ENCODE measurements around the gene CTDSP2. TPM values are rescaled to one million over a fixed set of nuclear protein-coding genes. Genes with fewer than 3 reads are reported as not detected.

Gene CTDSP2
- total and polyA plus RNA-seq, 2 of the 8 experiments (the other 6 are each of a cell fraction or from before 2014, with no cell fraction given) = 71.3 to 91.7 TPM

GRCh38 chr12:57775563-57776246 is 70.8 kb downstream of the CTDSP2 start:
- H4K5ac ChIP-seq (ENCODE audit: insufficient read length, low read depth, low read length) = no peak overlapping the region
- H2BK20ac ChIP-seq (ENCODE audit: low read length) = no peak overlapping the region
- H3K27ac ChIP-seq (ENCODE audit: low read depth, low read length) = no peak overlapping the region
- H3K18ac ChIP-seq (ENCODE audit: extremely low read depth, low read length) = no peak overlapping the region
- FAIRE-seq (no peak), DNase-seq (ENCODE audit: low read depth in 1 of 2, low spot score in 2 of 2) (no peak)
- H3K4me3 ChIP-seq (ENCODE audit: extremely low read depth in 1 of 4, insufficient read depth in 2 of 4, low read depth in 3 of 4, low read length in 4 of 4) = no peak overlapping the region
- no peaks in the 10 kb centered on the region for H3K9me3 ChIP-seq (ENCODE audit: insufficient read depth in 2 of 2, low read depth in 1 of 2, low read length in 1 of 2)
- no peak overlapping the region for H2BK5ac ChIP-seq (ENCODE audit: low read depth, low read length)
- 0 out of 4 replicates have a peak, but pooled peaks cover 0 to 6% of the 10 kb centered on the region in 2 experiments for H3K79me2 ChIP-seq (ENCODE audit: control insufficient read depth in 1 of 2, insufficient read depth in 2 of 2, low read length in 2 of 2)
- ChIA-PET POLR2A (ENCODE audit: partially characterized antibody) (interaction anchor here (1.1 to 1.8 kb wide), 3 partner anchors 9 to 19 kb away, joined by 3 to 4 read pairs (median 3); partner anchors contain the start of gene CYP27B1), CTCF (ENCODE audit: partially characterized antibody) (interaction anchor here (0.6 to 4.5 kb wide), 10 partner anchors 8 to 153 kb away, joined by 3 to 28 read pairs (median 4); partner anchors contain the start of gene CYP27B1)
- 79% methylated on average over 4 of the region's 4 CpGs; no CpG with 5 or more reads in 1 of the 2 experiments for WGBS, 2 experiments (ENCODE audit: extremely low coverage in 1 of 2, insufficient coverage in 1 of 2, insufficient read length in 1 of 2, insufficient replicate concordance in 2 of 2, low coverage in 1 of 2, low lambda C conversion rate in 2 of 2, missing lambda C conversion rate in 1 of 2)
- no peak overlapping the region for H3K4ac ChIP-seq (replicated peaks; ENCODE audit: insufficient read length, low read depth, low read length)
- H3K79me1 ChIP-seq (ENCODE audit: low read depth, low read length) = no peaks in the 10 kb centered on the region; the same call in 1 of the 2 replicates
- H3K14ac ChIP-seq (ENCODE audit: insufficient read length) = no peak overlapping the region
- peaks cover 0 to under 1% (median 0%) of the 10 kb centered on the region in 4 experiments; a peak in 3 of 8 replicates for H3K36me3 ChIP-seq (ENCODE audit: control insufficient read depth in 2 of 4, insufficient read depth in 4 of 4, low read length in 3 of 4)
- H3K56ac ChIP-seq (replicated peaks; ENCODE audit: insufficient read length, low read depth, low read length) = no peak overlapping the region
- H4K8ac ChIP-seq (ENCODE audit: extremely low read depth, insufficient read depth, low read length) = no peak overlapping the region
- peaks cover 12% of the 10 kb centered on the region; the same call in 1 of the 2 replicates for H3K23me2 ChIP-seq (ENCODE audit: low read depth, low read length)
- no peak for TF ChIP-seq CHD2 (IDR thresholded peaks at IDR 0.05; ENCODE audit: low read length)
- peak in 1 of 3 experiments; percentile 29; a peak in 2 of 4 replicates for TF ChIP-seq CTCF (IDR thresholded peaks at IDR 0.05; ENCODE audit: control extremely low read depth in 1 of 3, insufficient read depth in 1 of 3, low read depth in 1 of 3, low read length in 3 of 3)
- no peak for TF ChIP-seq ATF2 (IDR thresholded peaks at IDR 0.05; ENCODE audit: low read length)
- H2BK120ac ChIP-seq (replicated peaks; ENCODE audit: low read depth, low read length) = no peak overlapping the region
- H2BK15ac ChIP-seq (ENCODE audit: low read length) = no peak overlapping the region
- H2AFZ ChIP-seq (ENCODE audit: low read length) = no peak overlapping the region
- no peak overlapping the region for H2BK12ac ChIP-seq (ENCODE audit: low read depth, low read length)
- H4K20me1 ChIP-seq (replicated peaks in 1 of 2; ENCODE audit: control insufficient read depth in 1 of 2, insufficient read depth in 2 of 2, low read length in 2 of 2) = no peaks in the 10 kb centered on the region
- peaks cover 0 to 4% (median 1%) of the 10 kb centered on the region in 4 experiments; a peak in 2 of 7 replicates for H3K27me3 ChIP-seq (replicated peaks in 1 of 4; ENCODE audit: control insufficient read depth in 3 of 4, extremely low read depth in 1 of 4, insufficient read depth in 3 of 4, low read length in 3 of 4)
- peaks cover 0 to 3% (median 1%) of the 10 kb centered on the region in 4 experiments; a peak in 2 of 7 replicates for H3K4me1 ChIP-seq (replicated peaks in 1 of 4; ENCODE audit: control insufficient read depth in 3 of 4, insufficient read depth in 4 of 4, low read length in 3 of 4)
- no peak overlapping the region for H3K23ac ChIP-seq (ENCODE audit: insufficient read length)
- no peak overlapping the region for H3K4me2 ChIP-seq (ENCODE audit: insufficient read depth in 1 of 2, low read depth in 2 of 2, low read length in 2 of 2)
- no peak overlapping the region for H4K91ac ChIP-seq (replicated peaks; ENCODE audit: insufficient read length, low read length)
- H3K9ac ChIP-seq (replicated peaks in 1 of 4; ENCODE audit: extremely low read depth in 1 of 4, low read depth in 3 of 4, low read length in 3 of 4) = no peak overlapping the region
- no peak overlapping the region for H2AK5ac ChIP-seq (ENCODE audit: low read depth, low read length)

Measured in H1 (cell line).